ENCODE measurements around the gene SHCBP1L. TPM values are rescaled to one million over a fixed set of nuclear protein-coding genes. Genes with fewer than 3 reads are reported as not detected.

The SHCBP1L gene
- total and polyA plus RNA-seq, 7 donors: not detected

GRCh38 chr1:182996816-182997215, 43.9 kb upstream of the SHCBP1L start:
- intact Hi-C loops (cut with DNase I): no loop called here
- Histone ChIP-seq H3K4me3 (no peak overlapping the region), H3K4me1 (no peaks in the 10 kb centered on the region), H3K36me3 (no peaks in the 10 kb centered on the region), H3K27ac (no peak overlapping the region), H3K9me3 (no peaks in the 10 kb centered on the region), H3K27me3 (no peaks in the 10 kb centered on the region)
- DNase-seq: no peak
- WGBS, 2 donors: 55 to 87% methylated on average over 1 of the region's 1 CpG
- TF ChIP-seq CTCF (IDR thresholded peaks at IDR 0.05) (no peak), POLR2AphosphoS5 (IDR thresholded peaks at IDR 0.05) (no peak), POLR2A (IDR thresholded peaks at IDR 0.05) (no peak), EP300 (IDR thresholded peaks at IDR 0.05) (no peak)

GRCh38 chr1:182995894-182996293, 42.9 kb upstream of the SHCBP1L start:
- DNase-seq: no peak
- no peaks in the 10 kb centered on the region for H3K9me3 ChIP-seq

GRCh38 chr1:182993746-182994145, 40.8 kb upstream of the SHCBP1L start:
- Histone ChIP-seq H3K27me3 (no peaks in the 10 kb centered on the region), H3K9me3 (no peaks in the 10 kb centered on the region), H3K4me1 (no peaks in the 10 kb centered on the region), H3K36me3 (no peaks in the 10 kb centered on the region), H3K27ac (no peak overlapping the region), H3K4me3 (no peak overlapping the region)
- DNase-seq: no peak
- TF ChIP-seq EP300 (IDR thresholded peaks at IDR 0.05) (no peak), POLR2A (IDR thresholded peaks at IDR 0.05) (no peak), POLR2AphosphoS5 (IDR thresholded peaks at IDR 0.05) (no peak), CTCF (IDR thresholded peaks at IDR 0.05) (no peak)
- intact Hi-C loops (cut with DNase I): no loop called here

More at GRCh38 chr1:182995894-182996293, 42.9 kb upstream of the SHCBP1L start:
- Histone ChIP-seq H3K4me3 (no peak overlapping the region), H3K27me3 (no peaks in the 10 kb centered on the region), H3K36me3 (no peaks in the 10 kb centered on the region), H3K27ac (no peak overlapping the region), H3K4me1 (no peaks in the 10 kb centered on the region)
- intact Hi-C loops (cut with DNase I): no loop called here
- no peak for TF ChIP-seq POLR2AphosphoS5 (IDR thresholded peaks at IDR 0.05)
- TF ChIP-seq POLR2A (IDR thresholded peaks at IDR 0.05): no peak
- no peak for TF ChIP-seq CTCF (IDR thresholded peaks at IDR 0.05)
- no peak for TF ChIP-seq EP300 (IDR thresholded peaks at IDR 0.05)
- WGBS, 2 donors: 67 to 76% methylated on average over 4 of the region's 4 CpGs

GRCh38 chr1:182990413-182991144, 37.6 kb upstream of the SHCBP1L start:
- no peak for TF ChIP-seq POLR2A (IDR thresholded peaks at IDR 0.05)
- TF ChIP-seq EP300 (IDR thresholded peaks at IDR 0.05): no peak
- no peak for TF ChIP-seq POLR2AphosphoS5 (IDR thresholded peaks at IDR 0.05)
- TF ChIP-seq CTCF (IDR thresholded peaks at IDR 0.05): no peak
- H3K9me3 ChIP-seq: no peaks in the 10 kb centered on the region
- no peaks in the 10 kb centered on the region for H3K4me1 ChIP-seq
- H3K27ac ChIP-seq: no peak overlapping the region
- 82 to 88% methylated on average over 7 of the region's 7 CpGs for WGBS, 2 donors
- no peaks in the 10 kb centered on the region for H3K36me3 ChIP-seq
- H3K4me3 ChIP-seq: no peak overlapping the region
- intact Hi-C loops (cut with DNase I): no loop called here
- H3K27me3 ChIP-seq: no peaks in the 10 kb centered on the region
- no peak for DNase-seq

GRCh38 chr1:182985876-182986275, 32.9 kb upstream of the SHCBP1L start:
- H3K27me3 ChIP-seq: no peaks in the 10 kb centered on the region
- H3K9me3 ChIP-seq: no peaks in the 10 kb centered on the region
- WGBS, 2 donors: 86 to 89% methylated on average over 1 of the region's 1 CpG
- intact Hi-C loops (cut with DNase I): no loop called here
- H3K36me3 ChIP-seq: no peaks in the 10 kb centered on the region
- H3K4me1 ChIP-seq: no peaks in the 10 kb centered on the region
- H3K27ac ChIP-seq: no peak overlapping the region
- DNase-seq: no peak
- no peak for TF ChIP-seq POLR2AphosphoS5 (IDR thresholded peaks at IDR 0.05)
- no peak overlapping the region for H3K4me3 ChIP-seq

All from sigmoid colon (tissue), 7 donors.